Spinal cord (tissue), 10 donors: Measurements from ENCODE around the gene MSANTD3. TPM values are rescaled to one million over a fixed set of nuclear protein-coding genes. Genes with fewer than 3 reads are reported as not detected.

ENCODE experiments used
- DNase-seq, 6 donors: peaks; one replicate each; pipeline versions ENCODE4 v3.0.0 to v3.0.0-alpha.2; 2013 to 2015; ENCODE audit warnings: low spot score in 6 of 6, low read depth in 4 of 6
- H3K27ac ChIP-seq: one replicate; pipeline ENCODE4 v1.5.1; 2013; ENCODE audit warnings: low read depth, low read length, control low read depth
- H3K27me3 ChIP-seq: one replicate; pipeline ENCODE4 v1.6.1; 2013; ENCODE audit warnings: low read length; ENCODE audit not compliant: control insufficient read depth, insufficient read depth
- H3K36me3 ChIP-seq: one replicate; pipeline ENCODE4 v1.6.1; 2013; ENCODE audit warnings: low read length; ENCODE audit not compliant: control insufficient read depth, insufficient read depth
- H3K4me1 ChIP-seq: one replicate; pipeline ENCODE4 v1.6.1; 2013; ENCODE audit warnings: low read length; ENCODE audit not compliant: control insufficient read depth, insufficient read depth
- H3K4me3 ChIP-seq: one replicate; pipeline ENCODE4 v1.5.1; 2013; ENCODE audit warnings: low read depth, low read length, control low read depth
- H3K9me3 ChIP-seq: one replicate; pipeline ENCODE4 v1.6.1; 2013; ENCODE audit warnings: low read length; ENCODE audit not compliant: control insufficient read depth, insufficient read depth
- WGBS: methylation state at CpG from one replicate; pipeline ENCODE4 v1.1.5; 2013; ENCODE audit warnings: missing lambda C conversion rate; ENCODE audit not compliant: insufficient coverage; 5-methylcytosine and 5-hydroxymethylcytosine counted together
- polyA plus RNA-seq, 2 donors: library from polyadenylated mRNA; unstranded; fragments of 120-200 nt; gene quantifications; one replicate each; pipeline ENCODE4 v1.2.1, GENCODE V29; 2013; ENCODE audit not compliant: insufficient read length in 2 of 2
- total RNA-seq, 2 donors: library from RNA; depleted of rRNA in 1 of 2; stranded (reverse); fragments of 120-200 nt in 1 of 2; fragments of >200 nt in 1 of 2; gene quantifications; one replicate each; pipeline versions ENCODE4 v1.2.3 to v1.2.4, GENCODE V29; 2013 to 2014
- donor health status: healthy.

MSANTD3 gene
- total and polyA plus RNA-seq, 4 donors, result 22.2 to 32.9 (median 31.5) TPM

DNA sequence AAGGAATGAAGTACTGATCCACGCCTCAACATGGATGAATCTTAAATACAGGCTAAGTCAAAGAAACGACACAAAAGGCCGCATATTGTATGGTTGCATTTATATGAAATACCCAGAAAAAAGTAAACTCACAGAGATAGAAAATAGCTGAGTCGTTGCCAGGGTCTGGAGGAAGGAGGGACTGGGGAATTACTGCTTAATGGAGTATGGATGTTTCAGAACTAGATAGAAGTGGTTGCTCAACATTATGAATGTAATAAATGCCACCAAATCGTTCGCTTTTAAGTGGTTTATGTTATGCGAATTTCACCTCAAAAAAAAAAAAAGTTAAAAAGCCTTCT lies 784 bp upstream of the MSANTD3 start:
- peak overlapping the region; percentile 82 for H3K27ac ChIP-seq
- no peak for DNase-seq
- peak overlapping the region; percentile 68 for H3K4me3 ChIP-seq
- 33% methylated on average over 1 of the region's 7 CpGs for WGBS
- no peaks in the 10 kb centered on the region for H3K9me3 ChIP-seq
- no peaks in the 10 kb centered on the region for H3K36me3 ChIP-seq
- H3K27me3 ChIP-seq, result no peaks in the 10 kb centered on the region
- H3K4me1 ChIP-seq, result peaks cover 11% of the 10 kb centered on the region

DNA sequence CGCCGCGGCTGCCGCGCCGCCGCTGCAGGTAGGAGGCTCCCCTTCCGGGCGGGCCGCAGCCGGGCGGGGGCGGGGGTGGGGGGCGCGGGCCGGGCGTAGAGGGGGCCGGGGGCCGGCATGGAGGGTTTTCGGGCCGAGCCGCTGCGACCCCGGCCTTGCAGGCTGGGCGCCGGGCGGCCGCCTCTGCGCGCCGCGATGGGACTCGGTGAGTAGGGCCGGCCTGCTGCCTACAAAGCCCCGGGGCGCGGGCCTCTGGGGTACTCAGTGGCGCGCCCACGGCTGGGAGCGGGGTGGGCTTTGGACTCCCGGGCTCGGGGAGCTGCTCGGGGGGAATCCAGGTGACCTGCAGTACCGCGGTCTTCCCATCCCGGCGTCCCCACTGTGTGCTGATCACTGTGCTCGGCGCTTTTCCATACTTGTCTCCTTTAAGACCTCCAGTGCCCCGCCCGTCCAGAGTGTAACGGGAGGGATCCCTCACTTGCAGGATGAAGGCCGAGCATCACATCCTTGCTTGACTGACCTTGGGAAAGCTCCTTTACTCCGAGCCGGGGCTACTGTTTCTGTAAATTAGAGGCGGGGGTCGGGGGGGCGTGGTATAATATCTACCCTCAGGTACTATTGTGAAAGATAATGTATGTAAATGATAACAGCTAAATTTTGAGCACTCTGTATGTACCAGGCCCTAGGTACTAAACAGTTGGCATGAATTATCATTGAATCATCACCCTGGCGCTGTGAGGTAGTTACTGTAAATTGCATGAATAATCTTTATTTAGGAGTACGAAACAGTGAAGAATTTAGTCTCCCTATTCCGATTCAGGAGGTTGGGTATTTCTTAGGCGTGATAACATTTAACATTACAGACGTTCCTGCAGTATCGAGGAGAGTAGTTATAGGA lies 672 bp downstream of the MSANTD3 start:
- DNase-seq, result peak in 4 of 6 donors; percentile 39 to 90 (median 72)
- no peaks in the 10 kb centered on the region for H3K9me3 ChIP-seq
- peak overlapping the region; percentile 26 for H3K27ac ChIP-seq
- under 1% methylated on average over 50 of the region's 65 CpGs for WGBS
- peak overlapping the region; percentile 51 for H3K4me3 ChIP-seq
- H3K36me3 ChIP-seq, result no peaks in the 10 kb centered on the region
- H3K27me3 ChIP-seq, result no peaks in the 10 kb centered on the region
- H3K4me1 ChIP-seq, result peaks cover 11% of the 10 kb centered on the region

DNA sequence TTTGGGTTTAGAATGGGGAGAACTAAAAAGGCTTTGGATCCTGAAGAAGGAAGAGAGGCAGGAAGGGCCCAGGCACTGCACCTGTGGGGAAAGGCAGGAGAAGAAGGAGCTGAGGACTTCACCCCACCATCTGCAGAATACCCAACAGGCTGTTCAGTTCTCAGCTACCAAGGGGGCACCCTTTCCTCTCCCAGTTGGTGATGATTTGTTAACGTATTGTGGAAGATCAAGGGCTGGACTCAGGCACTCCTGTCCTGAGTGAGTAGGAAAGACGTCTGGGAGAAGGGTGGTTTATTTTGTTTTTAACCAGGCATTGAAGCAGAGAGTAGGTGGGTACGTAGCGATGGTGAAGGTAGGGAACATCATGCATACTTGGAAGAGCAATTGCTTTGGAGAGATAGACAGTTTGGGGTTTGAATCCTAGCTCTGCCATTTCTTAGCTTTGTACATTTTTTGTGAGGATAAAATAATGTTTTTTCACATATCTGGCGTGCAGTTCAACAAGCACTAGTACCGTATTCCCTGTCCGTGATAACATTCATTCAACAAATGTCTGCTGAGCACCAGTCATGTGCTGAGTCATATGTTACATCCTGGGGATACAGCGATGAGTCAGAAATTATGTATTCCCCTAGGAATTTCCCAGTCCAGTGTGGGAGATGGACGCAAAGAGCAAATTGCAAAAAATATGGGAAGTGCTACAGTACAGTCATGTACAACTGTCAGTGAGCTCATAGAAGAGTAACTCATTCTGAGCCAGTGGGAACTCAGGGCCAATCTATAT lies 2.1 kb downstream of the MSANTD3 start:
- H3K9me3 ChIP-seq, result no peaks in the 10 kb centered on the region
- H3K4me1 ChIP-seq, result peaks cover 11% of the 10 kb centered on the region
- 72% methylated on average over 6 of the region's 9 CpGs for WGBS
- no peaks in the 10 kb centered on the region for H3K27me3 ChIP-seq
- H3K4me3 ChIP-seq, result no peak overlapping the region
- no peak overlapping the region for H3K27ac ChIP-seq
- no peaks in the 10 kb centered on the region for H3K36me3 ChIP-seq
- no peak for DNase-seq

DNA sequence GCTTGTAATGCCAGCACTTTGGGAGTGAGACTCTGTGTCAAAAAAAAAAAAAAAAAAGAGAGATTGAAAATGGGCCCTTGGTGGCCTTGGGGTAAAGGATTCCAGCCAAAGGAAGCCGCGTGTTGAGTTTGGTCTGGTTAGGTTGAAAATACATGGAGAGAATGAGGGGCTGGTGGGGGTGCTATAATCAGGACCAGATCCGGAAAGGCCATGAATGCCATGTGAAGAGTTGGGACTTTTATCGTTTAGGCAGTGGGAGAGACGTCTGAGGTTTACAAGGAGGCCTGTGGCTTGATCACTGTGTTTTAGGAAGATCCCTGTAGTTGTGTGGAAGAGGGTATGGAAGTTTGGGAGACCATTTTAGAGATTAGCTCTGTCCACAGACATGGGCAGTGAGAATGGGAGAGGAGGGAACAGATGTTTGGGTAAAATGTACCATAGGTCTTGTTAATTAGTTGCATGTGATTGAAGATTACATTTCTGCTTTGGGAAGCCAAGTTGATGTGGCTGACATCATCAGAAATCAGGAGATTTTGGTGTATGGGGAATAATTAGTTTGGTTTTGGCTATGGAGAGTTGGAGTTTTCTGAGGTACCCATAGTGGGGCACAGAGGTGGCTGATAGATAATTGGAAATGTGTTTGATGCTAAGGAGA lies 3.5 kb downstream of the MSANTD3 start:
- Histone ChIP-seq H3K4me3 (no peak overlapping the region), H3K27ac (no peak overlapping the region), H3K4me1 (peaks cover 11% of the 10 kb centered on the region), H3K9me3 (no peaks in the 10 kb centered on the region), H3K36me3 (no peaks in the 10 kb centered on the region), H3K27me3 (no peaks in the 10 kb centered on the region)
- WGBS, result 91% methylated on average over 5 of the region's 5 CpGs
- DNase-seq, result no peak

DNA sequence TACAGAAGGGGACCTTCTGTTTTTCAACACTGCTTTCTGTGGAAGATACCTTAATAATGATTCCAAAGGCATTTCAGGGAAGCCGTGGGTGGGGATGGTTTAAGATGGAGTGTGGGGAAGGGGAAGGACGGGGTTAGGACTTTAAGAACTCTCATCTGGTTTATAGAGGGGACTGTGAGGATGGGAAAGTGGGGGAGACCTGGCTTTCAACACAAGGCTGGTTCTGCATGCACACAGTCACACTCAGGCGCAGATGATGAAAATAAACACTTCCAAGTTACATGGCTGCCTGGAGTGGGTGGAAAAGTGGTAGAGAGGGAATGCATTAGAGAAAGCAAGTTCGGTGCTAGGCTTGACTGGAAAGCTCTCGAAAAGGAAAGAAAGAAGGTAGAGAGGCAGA lies 4.9 kb downstream of the MSANTD3 start:
- peaks cover 6% of the 10 kb centered on the region for H3K4me1 ChIP-seq
- no peaks in the 10 kb centered on the region for H3K9me3 ChIP-seq
- no peaks in the 10 kb centered on the region for H3K36me3 ChIP-seq
- H3K4me3 ChIP-seq, result no peak overlapping the region
- WGBS, result 91% methylated on average over 4 of the region's 5 CpGs
- no peaks in the 10 kb centered on the region for H3K27me3 ChIP-seq
- no peak overlapping the region for H3K27ac ChIP-seq
- DNase-seq, result no peak

DNA sequence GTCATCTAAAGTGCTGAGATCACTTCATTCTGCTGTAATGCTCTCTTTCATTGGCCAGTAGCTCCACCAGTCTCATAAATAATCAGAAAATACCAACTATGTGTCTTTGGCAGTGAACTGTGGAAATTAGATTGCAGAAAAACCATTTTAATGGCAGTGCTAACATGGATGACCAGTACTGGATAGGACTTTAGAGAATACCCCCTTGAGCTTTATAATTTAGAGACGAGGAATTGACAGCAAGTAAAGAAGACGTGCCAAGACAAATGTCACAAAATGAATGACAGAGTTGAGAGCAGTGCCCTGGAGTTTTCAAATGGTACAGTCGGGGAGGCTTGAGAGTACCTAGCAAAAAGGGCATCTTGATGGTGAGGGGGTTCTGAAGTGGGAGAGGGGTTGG lies 5.8 kb downstream of the MSANTD3 start:
- WGBS, result 94% methylated on average over 3 of the region's 3 CpGs
- no peak for DNase-seq
- H3K9me3 ChIP-seq, result no peaks in the 10 kb centered on the region
- peaks cover 6% of the 10 kb centered on the region for H3K4me1 ChIP-seq
- H3K27me3 ChIP-seq, result no peaks in the 10 kb centered on the region
- no peak overlapping the region for H3K27ac ChIP-seq
- H3K36me3 ChIP-seq, result no peaks in the 10 kb centered on the region
- H3K4me3 ChIP-seq, result no peak overlapping the region

DNA sequence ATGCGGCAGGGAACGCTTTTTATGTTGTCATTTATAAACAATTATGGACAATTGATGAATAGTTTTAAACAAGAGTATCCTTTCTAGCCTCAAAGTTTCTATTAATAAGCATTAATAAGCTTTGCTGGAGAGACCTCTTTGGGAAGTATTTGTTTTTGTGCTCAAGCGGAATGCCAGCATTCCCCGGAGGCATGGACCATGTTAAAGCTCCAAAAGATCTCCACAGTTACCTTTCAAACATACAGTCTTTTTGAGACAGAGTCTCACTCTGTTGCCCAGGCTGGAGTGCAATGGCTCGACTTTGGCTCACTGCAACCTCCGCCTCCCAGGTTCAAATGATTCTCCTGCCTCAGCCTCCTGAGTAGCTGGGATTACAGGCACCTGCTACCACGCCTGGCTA lies 9.6 kb downstream of the MSANTD3 start:
- H3K27ac ChIP-seq, result no peak overlapping the region
- H3K27me3 ChIP-seq, result no peaks in the 10 kb centered on the region
- WGBS, result 100% methylated on average over 2 of the region's 7 CpGs
- DNase-seq, result no peak
- H3K4me1 ChIP-seq, result no peaks in the 10 kb centered on the region
- H3K4me3 ChIP-seq, result no peak overlapping the region
- no peaks in the 10 kb centered on the region for H3K36me3 ChIP-seq
- no peaks in the 10 kb centered on the region for H3K9me3 ChIP-seq

DNA sequence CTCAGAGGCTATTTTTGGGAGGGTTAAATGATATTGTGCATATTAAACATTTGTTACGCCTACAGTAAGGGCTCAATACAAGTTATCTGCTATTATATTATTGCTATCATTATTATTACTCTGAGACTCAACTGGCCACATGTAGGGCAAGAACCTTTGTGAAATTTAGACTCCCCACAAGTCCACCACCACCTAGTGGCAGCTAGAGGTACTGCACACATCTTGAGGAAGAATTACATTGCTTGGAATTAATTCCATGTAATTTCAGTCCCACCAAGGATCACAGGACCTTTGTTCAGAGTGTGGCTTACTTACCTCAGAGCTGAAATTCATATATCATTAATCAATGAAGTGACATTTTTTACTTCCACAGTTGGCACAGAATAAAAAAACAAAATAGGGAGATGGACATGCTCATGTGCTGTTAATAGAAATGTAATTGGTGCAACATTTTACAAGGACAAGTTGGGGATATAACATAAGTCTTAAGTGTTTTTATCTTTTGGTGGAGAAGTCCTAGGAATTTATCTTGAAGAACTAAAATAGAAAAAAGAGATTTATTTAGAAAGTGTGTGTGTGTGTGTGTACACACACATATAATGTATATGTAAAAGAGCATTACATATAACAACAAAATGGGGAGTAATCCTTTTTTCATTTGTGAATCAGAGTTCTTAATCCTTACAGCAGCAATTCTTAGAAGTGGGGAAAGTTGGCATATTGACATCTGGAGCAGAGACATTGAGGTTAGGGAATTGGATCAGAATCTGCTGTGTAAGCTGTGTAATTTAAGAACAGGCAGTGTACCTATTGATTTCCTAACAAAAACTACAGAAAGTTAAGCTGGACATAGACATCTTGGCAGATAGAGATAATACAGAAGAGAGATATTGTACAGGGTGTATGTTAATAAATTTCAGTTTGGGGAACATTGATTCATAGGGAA lies 11.2 kb downstream of the MSANTD3 start:
- DNase-seq, result peak in 4 of 6 donors; percentile 30 to 83 (median 54)
- WGBS, result no CpG with 5 or more reads among the region's 1 CpG
- Histone ChIP-seq H3K27ac (no peak overlapping the region), H3K9me3 (no peaks in the 10 kb centered on the region), H3K36me3 (peaks cover 8% of the 10 kb centered on the region), H3K27me3 (no peaks in the 10 kb centered on the region), H3K4me3 (no peak overlapping the region), H3K4me1 (no peaks in the 10 kb centered on the region)

DNA sequence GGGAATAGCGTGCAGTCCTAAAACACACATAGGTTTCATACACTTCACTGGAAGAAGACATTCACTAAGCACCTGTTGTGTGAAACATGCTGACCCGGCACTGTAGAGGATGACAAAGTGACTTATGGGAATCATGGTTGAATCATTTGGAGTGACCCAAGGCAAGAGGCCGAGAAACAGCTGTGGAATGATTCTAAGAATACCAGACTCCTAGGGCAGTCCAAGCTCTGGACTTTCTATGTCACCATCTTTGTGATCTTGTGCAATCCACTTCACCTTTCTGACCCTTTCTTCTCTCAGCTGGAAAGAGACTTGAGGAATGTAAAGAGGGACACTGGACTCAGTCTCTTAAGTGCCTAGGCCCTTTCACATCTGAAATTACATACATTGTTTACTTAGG lies 13.1 kb downstream of the MSANTD3 start:
- H3K4me1 ChIP-seq, result no peaks in the 10 kb centered on the region
- H3K27ac ChIP-seq, result no peak overlapping the region
- H3K4me3 ChIP-seq, result no peak overlapping the region
- no peaks in the 10 kb centered on the region for H3K27me3 ChIP-seq
- H3K9me3 ChIP-seq, result no peaks in the 10 kb centered on the region
- H3K36me3 ChIP-seq, result peaks cover 8% of the 10 kb centered on the region
- no peak for DNase-seq
- no CpG with 5 or more reads among the region's 3 CpGs for WGBS
